Measurements from ENCODE around the gene MMP14. TPM values are rescaled to one million over a fixed set of nuclear protein-coding genes. Genes with fewer than 3 reads are reported as not detected.
A peak's percentile ranks its signal among the peaks of the same experiment; 100 is the strongest.

MMP14 gene
- total and polyA plus RNA-seq, 2 of the 8 experiments (the other 6 are each of a cell fraction or from before 2014, with no cell fraction given), result 58.2 to 86.8 TPM

DNA sequence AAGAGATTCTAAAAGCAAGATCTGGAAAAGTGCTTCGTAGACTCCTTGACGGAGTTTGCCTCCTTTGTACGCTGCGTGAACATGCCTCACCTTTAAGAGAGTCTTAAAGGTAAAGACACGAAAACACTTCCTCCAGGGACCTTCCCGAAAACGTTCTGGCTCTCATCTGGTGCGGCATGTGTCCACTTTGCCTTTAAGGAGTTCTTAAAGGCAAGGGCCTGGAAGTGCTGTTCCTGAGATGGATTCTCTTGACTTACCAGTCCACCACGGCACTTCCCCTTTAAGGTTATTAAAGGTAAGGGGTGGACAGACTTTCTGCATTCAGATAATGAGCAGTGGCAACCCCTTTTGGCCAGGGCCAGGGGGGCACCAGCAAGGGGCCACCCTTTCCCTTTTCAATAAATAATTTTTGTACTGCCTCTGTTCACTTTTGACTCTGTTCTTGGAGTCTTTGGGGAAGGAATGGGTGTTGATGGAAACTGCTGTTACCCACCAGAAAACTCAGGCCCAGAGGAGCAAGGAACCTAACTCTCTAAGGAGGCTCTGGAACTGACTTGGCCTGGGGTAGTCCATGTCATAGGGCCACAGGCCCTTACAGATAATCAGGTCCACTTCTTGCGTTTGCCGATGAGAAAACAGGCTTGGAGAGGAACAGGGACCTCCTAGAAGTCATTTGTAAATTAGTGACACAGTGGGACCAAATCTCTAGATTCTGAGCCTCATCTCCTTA, 51.0 kb downstream of the MMP14 start (continued):
- TF ChIP-seq, protein P1, sequence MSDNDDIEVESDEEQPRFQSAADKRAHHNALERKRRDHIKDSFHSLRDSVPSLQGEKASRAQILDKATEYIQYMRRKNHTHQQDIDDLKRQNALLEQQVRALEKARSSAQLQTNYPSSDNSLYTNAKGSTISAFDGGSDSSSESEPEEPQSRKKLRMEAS (IDR thresholded peaks at IDR 0.05), result peak; percentile 19; the same call in 1 of the 2 replicates
- TF ChIP-seq SP1 (IDR thresholded peaks at IDR 0.05; ENCODE audit: low read depth, low read length) (peak; percentile 38; the same call in 1 of the 2 replicates), RXRA (IDR thresholded peaks at IDR 0.05; ENCODE audit: insufficient read depth, low read depth, low read length) (no peak), ZNF274 (IDR thresholded peaks at IDR 0.05; ENCODE audit: borderline replicate concordance, extremely low read depth, low read length) (no peak), SIRT6 (IDR thresholded peaks at IDR 0.05; ENCODE audit: low read length) (no peak), SRF (IDR thresholded peaks at IDR 0.05; ENCODE audit: low read depth, low read length) (no peak), SIN3A (conservative IDR thresholded peaks at IDR 0.05 in 1 of 2, IDR thresholded peaks at IDR 0.05 in 1 of 2; ENCODE audit: low read depth in 1 of 2, low read length in 2 of 2) (peak in 1 of 2 experiments; percentile 53; a peak in 1 of 4 replicates), TAF1 (IDR thresholded peaks at IDR 0.05; ENCODE audit: low read depth, low read length) (peak; percentile 31; the same call in 1 of the 2 replicates)

All from H1 (cell line).